GM12878 (cell line): ENCODE results near the gene RNFT2. TPM values are rescaled to one million over a fixed set of nuclear protein-coding genes. Genes with fewer than 3 reads are reported as not detected.
A peak's percentile ranks its signal among the peaks of the same experiment; 100 is the strongest.

ENCODE experiments used
- ATAC-seq: fragments of 200-7000 bp; cut with Tn5 transposase; 3 replicates; pipeline ENCODE4 v1.9.1; 2020; ENCODE audit warnings: mild to moderate bottlenecking, moderate library complexity
- BruUV-seq: library from RNA; stranded (reverse); fragments of 400-500 nt; replicated peaks from 2 replicates; lab custom pipeline; 2021; lab: Mats Ljungman, UMichigan
- CTCF ChIA-PET: fragments of 300-600 bp; sonication (Branson Sonifier 250); formaldehyde crosslinking; extraction: SDS; loops from one replicate; lab custom pipeline; 2021; ENCODE audit warnings: inconsistent platforms; lab: Yijun Ruan, JAX
- POLR2A ChIA-PET: fragments of 350-600 bp; formaldehyde crosslinking; extraction: SDS; loops from one replicate; lab custom pipeline; 2021; ENCODE audit warnings: inconsistent platforms; lab: Charles Lee
- RAD21 ChIA-PET: fragments of 300-600 bp; sonication (Branson Sonifier 250); formaldehyde crosslinking; loops from one replicate; lab custom pipeline; 2023; ENCODE audit warnings: antibody characterized with exemption; ENCODE audit not compliant: unreplicated experiment; lab: Charles Lee
- SMC1A ChIA-PET: fragments of 300-600 bp; sonication (Branson Sonifier 250); formaldehyde crosslinking; loops from one replicate; lab custom pipeline; 2023; ENCODE audit not compliant: unreplicated experiment, uncharacterized antibody; lab: Charles Lee
- DNase-seq: peaks from one replicate; pipeline ENCODE4 v3.0.0-alpha.2; 2011; ENCODE audit warnings: low read depth, low spot score
- FAIRE-seq: peaks from 3 replicates; lab custom pipeline; 2011; peaks lifted over from hg19 to GRCh38; lab: Jason Lieb, UNC
- H2AFZ ChIP-seq: 2 replicates; pipeline ENCODE4 v1.6.0; 2011; ENCODE audit warnings: low read depth, low read length, control low read depth; ENCODE audit not compliant: control insufficient read depth
- H3K27ac ChIP-seq: 2 replicates; pipeline ENCODE4 v1.5.1; 2011; ENCODE audit warnings: control low read depth; ENCODE audit not compliant: control insufficient read depth, insufficient read depth
- H3K27me3 ChIP-seq, 2 experiments: replicated peaks in 1 of 2; 2 replicates each; pipeline versions ENCODE4 v1.6.0 to v1.6.1; 2011; ENCODE audit warnings: low read length in 1 of 2; ENCODE audit not compliant: control insufficient read depth in 2 of 2, insufficient read depth in 2 of 2
- H3K36me3 ChIP-seq, 2 experiments: 2 replicates each; pipeline ENCODE4 v1.5.1; 2011; ENCODE audit warnings: low read length in 1 of 2; ENCODE audit not compliant: control insufficient read depth in 2 of 2, insufficient read depth in 2 of 2
- H3K4me1 ChIP-seq: 2 replicates; pipeline ENCODE4 v1.6.1; 2011; ENCODE audit warnings: mild to moderate bottlenecking, low read length, moderate library complexity, mixed read lengths; ENCODE audit not compliant: control insufficient read depth, insufficient read depth
- H3K4me2 ChIP-seq: 2 replicates; pipeline ENCODE4 v1.6.0; 2011; ENCODE audit warnings: control low read depth; ENCODE audit not compliant: control insufficient read depth, insufficient read depth
- H3K4me3 ChIP-seq: fragments of 200-600 bp; sonication (generic); 2 replicates; pipeline ENCODE4 v1.5.1; 2016
- H3K79me2 ChIP-seq: 2 replicates; pipeline ENCODE4 v1.6.0; 2011; ENCODE audit warnings: low read length; ENCODE audit not compliant: control insufficient read depth, insufficient read depth
- H3K9ac ChIP-seq: 2 replicates; pipeline ENCODE4 v1.8.0; 2011; ENCODE audit warnings: low read length, control low read depth, mixed read lengths; ENCODE audit not compliant: control insufficient read depth, insufficient read depth
- H3K9me3 ChIP-seq: replicated peaks from 3 replicates; pipeline ENCODE4 v1.5.1; 2011; ENCODE audit warnings: mild to moderate bottlenecking, low read length; ENCODE audit not compliant: control insufficient read depth, insufficient read depth
- H4K20me1 ChIP-seq: 2 replicates; pipeline ENCODE4 v1.6.0; 2011; ENCODE audit not compliant: control insufficient read depth, insufficient read depth
- KAT2A ChIP-seq: conservative IDR thresholded peaks from 2 replicates; pipeline ENCODE4 v1.6.1; 2011; ENCODE audit warnings: low read depth, low read length; ENCODE audit not compliant: control insufficient read depth
- MTA3 ChIP-seq: IDR thresholded peaks from 2 replicates; pipeline ENCODE4 v1.6.1; 2012; ENCODE audit warnings: low read length, inconsistent platforms, borderline replicate concordance
- SRF ChIP-seq, 2 experiments: IDR thresholded peaks; 2 replicates each; pipeline ENCODE4 v1.6.1; 2011; ENCODE audit warnings: low read depth in 2 of 2, low read length in 2 of 2, mild to moderate bottlenecking in 1 of 2, moderate library complexity in 1 of 2
- SUZ12 ChIP-seq: fragments of 200-600 bp; sonication (generic); IDR thresholded peaks from one replicate; pipeline ENCODE4 v1.6.1; 2018; ENCODE audit warnings: antibody characterized with exemption, mild to moderate bottlenecking; ENCODE audit not compliant: unreplicated experiment
- WGBS: methylation state at CpG from one replicate; pipeline ENCODE4 v1.1.6; 2016; ENCODE audit warnings: low lambda C conversion rate; ENCODE audit not compliant: insufficient replicate concordance, insufficient coverage; ENCODE audit errors: missing lambda C conversion rate; 5-methylcytosine and 5-hydroxymethylcytosine counted together
- in situ Hi-C: fragments of 300-500 bp; cut with MboI; formaldehyde crosslinking; loops from 9 replicates; pipeline ENCODE4 v1.14.3; 2018; ENCODE audit warnings: mixed read lengths
- intact Hi-C: fragments of 100-400 bp; cut with micrococcal nuclease; formaldehyde crosslinking; loops from one replicate; pipeline ENCODE4 v1.14.2; 2022; ENCODE audit not compliant: unreplicated experiment
- polyA plus RNA-seq, 11 experiments: library from polyadenylated mRNA; depleted of rRNA in 4 of 11; unstranded in 6 of 11; stranded (reverse) in 5 of 11; fragments of >200 nt; fragmentation: Nextera tagmentation in 4 of 11; fragmentation: Illumina TruSeq in 1 of 11; extraction: Ambion mirVana in 4 of 11; extraction: Trizol in 1 of 11; gene quantifications; 1 replicate in 1 of 11; 2 replicates in 10 of 11; pipeline versions ENCODE4 v1.2.1 to v1.2.3, GENCODE V29; 2011 to 2016; ENCODE audit warnings: inconsistent platforms in 2 of 11, missing spikeins in 2 of 11, low read depth in 1 of 11
- total RNA-seq, 4 experiments: library from RNA; depleted of rRNA in 3 of 4; stranded (reverse); fragments of >200 nt in 3 of 4; fragmentation: Illumina TruSeq in 1 of 4; extraction: Trizol in 1 of 4; gene quantifications; 2 replicates each; pipeline versions ENCODE4 v1.2.1 to v1.2.3, GENCODE V29; 2013 to 2021
- TF ChIP-seq, protein P1 (sequence below): fragments of 450-650 bp; IDR thresholded peaks from 2 replicates; pipeline ENCODE4 v1.6.1; 2017; ENCODE audit warnings: borderline replicate concordance

Gene RNFT2
- total and polyA plus RNA-seq, 10 of the 15 experiments (the other 5 are each of a cell fraction or from before 2014, with no cell fraction given) = 2.5 to 17.3 (median 9.7) TPM

DNA sequence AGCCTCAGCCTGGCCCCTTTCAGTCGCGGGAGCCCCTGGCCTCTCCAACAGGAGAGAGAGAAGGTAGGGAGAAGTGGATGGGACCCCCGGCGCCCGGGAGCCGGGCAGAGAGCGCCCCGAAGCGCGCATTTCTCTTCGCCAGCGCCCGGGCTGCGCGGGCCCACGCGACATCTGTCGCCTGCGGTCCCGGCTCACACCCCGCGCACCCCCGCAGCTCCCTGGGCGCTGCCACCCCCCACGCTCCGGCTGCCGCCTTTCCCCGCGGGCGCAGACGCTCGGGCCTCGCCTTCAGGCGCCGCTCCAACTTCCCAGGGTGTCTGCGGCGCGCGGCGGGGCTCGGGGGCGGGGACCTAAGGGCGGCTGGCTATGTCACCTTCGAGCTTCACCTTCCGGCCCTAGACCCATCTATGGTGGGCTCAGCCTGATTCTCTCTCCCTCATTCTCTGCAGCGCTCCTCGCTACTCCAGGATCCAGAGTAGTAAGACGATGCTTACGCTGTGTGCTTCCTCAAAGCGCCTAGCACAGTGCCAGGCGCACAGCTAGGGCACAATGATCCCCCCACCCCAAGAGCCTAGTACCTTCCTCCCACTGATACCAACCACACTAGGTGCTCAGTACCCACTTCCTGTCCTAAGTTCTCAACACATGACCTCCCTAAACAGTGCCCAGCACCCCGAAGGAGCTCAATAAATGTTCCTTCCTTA lies 141.5 kb downstream of the RNFT2 start:
- Histone ChIP-seq H3K27ac (no peak overlapping the region), H3K36me3 (no peaks in the 10 kb centered on the region), H3K9ac (no peak overlapping the region), H3K27me3 (peaks cover 24 to 25% of the 10 kb centered on the region in 2 experiments), H2AFZ (no peak overlapping the region), H3K4me3 (no peak overlapping the region)
- ATAC-seq (no peak), DNase-seq (no peak)
- intact Hi-C loops = loop anchor here (10.0 kb wide), 1 partner anchor 145 kb away; the partner anchor contains the start of genes RNFT2 and SPRING1
- ChIA-PET RAD21 (no interaction called here), POLR2A (no interaction called here), SMC1A (no interaction called here)
- in situ Hi-C loops = no loop called here
- TF ChIP-seq SRF (IDR thresholded peaks at IDR 0.05; ENCODE audit: low read depth in 2 of 2, low read length in 2 of 2) (no peak), SUZ12 (peak; percentile 15), KAT2A (no peak), MTA3 (no peak)
- TF ChIP-seq, protein P1, sequence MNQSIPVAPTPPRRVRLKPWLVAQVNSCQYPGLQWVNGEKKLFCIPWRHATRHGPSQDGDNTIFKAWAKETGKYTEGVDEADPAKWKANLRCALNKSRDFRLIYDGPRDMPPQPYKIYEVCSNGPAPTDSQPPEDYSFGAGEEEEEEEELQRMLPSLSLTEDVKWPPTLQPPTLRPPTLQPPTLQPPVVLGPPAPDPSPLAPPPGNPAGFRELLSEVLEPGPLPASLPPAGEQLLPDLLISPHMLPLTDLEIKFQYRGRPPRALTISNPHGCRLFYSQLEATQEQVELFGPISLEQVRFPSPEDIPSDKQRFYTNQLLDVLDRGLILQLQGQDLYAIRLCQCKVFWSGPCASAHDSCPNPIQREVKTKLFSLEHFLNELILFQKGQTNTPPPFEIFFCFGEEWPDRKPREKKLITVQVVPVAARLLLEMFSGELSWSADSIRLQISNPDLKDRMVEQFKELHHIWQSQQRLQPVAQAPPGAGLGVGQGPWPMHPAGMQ = no peak
- TF ChIP-seq, all 136 proteins: peak for 1
- Histone ChIP-seq H3K4me1 (no peaks in the 10 kb centered on the region; the same call in 1 of the 2 replicates), H3K79me2 (no peaks in the 10 kb centered on the region), H3K9me3 (no peaks in the 10 kb centered on the region), H4K20me1 (no peaks in the 10 kb centered on the region), H3K4me2 (peak overlapping the region; percentile 31; the same call in 1 of the 2 replicates)
- WGBS = 4% methylated on average over 32 of the region's 52 CpGs
- BruUV-seq = no TSS peak
- FAIRE-seq = no peak
- CTCF ChIA-PET = no interaction called here
